Measurements from ENCODE around the gene ANKDD1B. TPM values are rescaled to one million over a fixed set of nuclear protein-coding genes. Genes with fewer than 3 reads are reported as not detected.

ANKDD1B gene
- total RNA-seq, 2 experiments from 2014 or later, result 0.18 TPM; not detected in 1

DNA sequence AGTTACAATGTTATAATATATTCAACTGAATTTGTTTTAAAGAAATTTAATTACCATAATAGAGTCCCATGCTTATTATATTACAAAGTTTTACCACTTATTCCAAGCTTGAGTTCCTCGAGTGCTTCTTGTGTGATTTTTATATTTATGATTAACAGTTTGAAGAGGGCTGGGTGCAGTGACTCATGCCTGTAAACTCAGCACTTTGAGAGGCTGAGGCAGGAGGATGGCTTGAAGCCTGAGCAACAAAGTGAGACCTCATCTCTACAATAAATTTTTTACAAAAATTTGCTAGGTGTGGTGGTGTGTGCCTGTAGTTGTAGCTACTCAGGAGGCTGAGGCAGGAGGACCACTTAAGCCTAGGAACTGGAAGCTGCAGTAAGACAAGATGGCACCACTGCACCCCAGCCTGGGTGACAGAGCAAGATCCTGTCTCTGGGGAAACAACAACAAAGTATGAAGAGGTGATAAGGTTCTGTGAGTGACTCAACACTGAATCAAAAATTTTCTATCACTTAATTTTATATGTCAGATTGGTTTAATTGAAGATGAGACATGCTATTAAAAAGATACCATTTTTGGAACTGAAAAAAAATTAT, 96.8 kb downstream of the ANKDD1B start:
- H3K36me3 Mint-ChIP-seq (ENCODE audit: low read depth), result peaks cover 58% of the 10 kb centered on the region
- ChIA-PET CTCF (no interaction called here), POLR2A (interaction anchor here (1.1 to 2.0 kb wide), 2 partner anchors 9 to 14 kb away, joined by 3 to 8 read pairs; partner anchors contain the start of gene POC5)
- H3K27me3 Mint-ChIP-seq, result no peaks in the 10 kb centered on the region
- no peak overlapping the region for H3K4me3 Mint-ChIP-seq
- H3K9me3 Mint-ChIP-seq, result no peaks in the 10 kb centered on the region
- peaks cover 23% of the 10 kb centered on the region for H3K4me1 Mint-ChIP-seq
- H3K27ac Mint-ChIP-seq, result peak overlapping the region; percentile 34
- DNase-seq, result no peak

- Mint-ChIP-seq H3K9me3 (no peaks in the 10 kb centered on the region), H3K36me3 (ENCODE audit: low read depth) (peaks cover 63% of the 10 kb centered on the region), H3K27me3 (no peaks in the 10 kb centered on the region), H3K27ac (no peak overlapping the region), H3K4me1 (peaks cover 43% of the 10 kb centered on the region), H3K4me3 (no peak overlapping the region)
- ChIA-PET POLR2A (no interaction called here), CTCF (no interaction called here)
- no peak for DNase-seq
Observed at GRCh38 chr5:75710637-75711036, 99.4 kb downstream of the ANKDD1B start.

GRCh38 chr5:75711151-75711550, 99.9 kb downstream of the ANKDD1B start:
- DNase-seq, result no peak
- H3K4me3 Mint-ChIP-seq, result no peak overlapping the region
- POLR2A ChIA-PET, result no interaction called here
- no peaks in the 10 kb centered on the region for H3K9me3 Mint-ChIP-seq
- no peak overlapping the region for H3K27ac Mint-ChIP-seq
- H3K4me1 Mint-ChIP-seq, result peaks cover 47% of the 10 kb centered on the region
- no peaks in the 10 kb centered on the region for H3K27me3 Mint-ChIP-seq
- CTCF ChIA-PET, result interaction anchor here (0.9 kb wide), 1 partner anchor 30 kb away, joined by 3 read pairs; no protein-coding TSS in a partner anchor
- H3K36me3 Mint-ChIP-seq (ENCODE audit: low read depth), result peaks cover 62% of the 10 kb centered on the region

DNA sequence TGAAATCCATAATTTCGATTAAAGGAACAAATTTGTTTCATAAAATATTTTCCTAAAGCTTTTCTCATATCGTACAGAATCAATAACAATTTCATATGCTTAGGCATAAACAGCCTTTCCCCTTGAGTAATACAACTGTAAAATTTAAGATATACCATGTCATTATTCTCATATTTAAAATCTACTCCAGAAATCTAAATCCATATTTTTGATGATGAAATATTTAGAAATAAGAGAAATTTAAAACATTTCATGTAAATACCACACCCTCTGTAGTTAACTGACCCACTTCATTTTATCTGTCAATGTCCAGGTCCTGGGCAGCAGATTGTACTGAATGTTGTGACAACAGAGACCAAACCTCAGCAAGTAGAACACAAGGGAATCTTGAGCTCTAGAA, 100.8 kb downstream of the ANKDD1B start:
- ChIA-PET POLR2A (no interaction called here), CTCF (interaction anchor here (0.9 to 1.0 kb wide), 2 partner anchors 31 to 475 kb away, joined by 3 read pairs; partner anchors contain the start of gene ANKRD31)
- H3K36me3 Mint-ChIP-seq (ENCODE audit: low read depth), result peaks cover 61% of the 10 kb centered on the region
- DNase-seq, result no peak
- H3K9me3 Mint-ChIP-seq, result no peaks in the 10 kb centered on the region
- no peak overlapping the region for H3K4me3 Mint-ChIP-seq
- H3K4me1 Mint-ChIP-seq, result peaks cover 50% of the 10 kb centered on the region
- no peaks in the 10 kb centered on the region for H3K27me3 Mint-ChIP-seq
- no peak overlapping the region for H3K27ac Mint-ChIP-seq

DNA sequence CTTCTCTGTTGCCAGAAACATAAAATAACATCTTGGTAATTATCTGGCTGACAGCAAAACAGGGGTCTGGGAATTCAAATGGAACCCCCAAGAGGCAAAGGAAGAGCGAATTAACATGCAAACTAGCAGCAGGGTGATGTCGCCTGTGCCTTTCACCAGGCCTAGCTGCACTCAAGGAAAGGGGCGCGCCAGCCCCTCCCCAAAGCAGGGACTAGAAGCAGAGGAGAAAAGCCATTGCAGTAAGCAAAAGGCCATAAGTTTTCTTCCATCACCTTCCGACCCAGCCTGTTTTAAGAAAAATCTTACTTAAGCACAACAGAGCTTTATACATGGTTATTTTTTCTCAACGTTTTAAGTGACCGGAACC, 105.4 kb downstream of the ANKDD1B start:
- Mint-ChIP-seq H3K4me1 (peaks cover 37% of the 10 kb centered on the region), H3K4me3 (peak overlapping the region; percentile 95), H3K36me3 (ENCODE audit: low read depth) (peaks cover 36% of the 10 kb centered on the region), H3K27me3 (peaks cover 9% of the 10 kb centered on the region), H3K27ac (peak overlapping the region; percentile 99), H3K9me3 (no peaks in the 10 kb centered on the region)
- DNase-seq, result peak; percentile 26
- CTCF ChIA-PET, result interaction anchor here (1.2 to 1.6 kb wide), 2 partner anchors 380 to 480 kb away, joined by 4 to 6 read pairs; partner anchors contain the start of genes ANKRD31 and HMGCR
- POLR2A ChIA-PET, result interaction anchor here (0.9 to 2.3 kb wide), 24 partner anchors 9 to 995 kb away, joined by 3 to 16 read pairs (median 7); partner anchors contain the start of genes ANKRD31, CERT1, GCNT4 and HMGCR

DNA sequence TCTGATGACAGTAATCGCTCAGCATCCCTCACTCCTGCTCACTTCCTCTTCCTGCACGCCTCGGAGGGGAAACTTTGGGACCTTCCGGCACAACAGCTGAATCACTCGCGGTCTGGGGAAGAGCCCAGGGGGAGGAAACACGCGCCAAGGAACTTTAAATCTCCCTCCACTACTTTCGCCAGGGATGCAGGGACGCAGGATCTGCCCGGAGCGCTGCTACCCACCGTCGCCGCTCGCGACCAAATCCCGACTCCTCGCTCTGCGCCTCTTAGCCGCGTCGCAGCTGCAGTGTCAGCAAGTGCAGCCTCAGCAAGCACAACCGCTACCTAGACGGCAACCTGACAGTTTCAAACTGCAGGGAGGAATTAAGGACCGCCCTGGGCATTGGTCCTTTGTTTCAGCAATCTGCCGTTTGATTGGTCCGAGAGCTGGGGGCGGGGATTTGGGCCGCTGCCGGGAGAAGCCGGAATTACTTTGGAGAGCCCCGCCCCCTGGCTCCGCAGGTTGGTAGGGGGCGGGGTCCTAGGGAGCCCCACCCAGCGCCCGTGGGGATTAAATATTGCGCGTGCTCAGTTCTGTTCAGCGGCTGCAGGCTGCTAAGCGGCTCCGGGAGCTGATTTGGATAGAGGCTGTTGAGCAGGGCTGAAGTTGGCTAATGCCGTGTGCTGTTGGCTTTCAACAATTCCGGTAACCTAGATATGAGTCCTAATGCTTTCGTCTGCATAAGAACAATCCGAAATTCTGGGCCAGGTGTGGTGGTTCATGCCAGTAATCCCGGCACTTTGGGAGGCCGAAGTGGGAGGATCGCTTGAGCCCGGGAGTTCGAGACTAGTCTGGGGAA, 106.0 kb downstream of the ANKDD1B start, which contains the start of gene POC5:
POC5 (minus strand) TSS at position 356 of the 841 bp plus-strand sequence. CDS start 4,500 bp downstream, outside the sequence.
- peaks cover 34% of the 10 kb centered on the region for H3K4me1 Mint-ChIP-seq
- H3K9me3 Mint-ChIP-seq, result no peaks in the 10 kb centered on the region
- POLR2A ChIA-PET, result interaction anchor here (0.7 to 2.3 kb wide), 28 partner anchors 9 to 1021 kb away, joined by 3 to 16 read pairs (median 6); partner anchors contain the start of genes ANKRD31, CERT1, GCNT4 and HMGCR
- CTCF ChIA-PET, result interaction anchor here (1.2 to 1.6 kb wide), 2 partner anchors 380 to 481 kb away, joined by 4 to 6 read pairs; partner anchors contain the start of genes ANKRD31 and HMGCR
- peak within 1 kb of the TSS; percentile 95 for H3K4me3 Mint-ChIP-seq
- H3K27ac Mint-ChIP-seq, result peak within 1 kb of the TSS; percentile 99
- peaks cover 30% of the 10 kb centered on the region for H3K36me3 Mint-ChIP-seq (ENCODE audit: low read depth)
- peaks cover 11% of the 10 kb centered on the region for H3K27me3 Mint-ChIP-seq
- peak; percentile 99 for DNase-seq

DNA sequence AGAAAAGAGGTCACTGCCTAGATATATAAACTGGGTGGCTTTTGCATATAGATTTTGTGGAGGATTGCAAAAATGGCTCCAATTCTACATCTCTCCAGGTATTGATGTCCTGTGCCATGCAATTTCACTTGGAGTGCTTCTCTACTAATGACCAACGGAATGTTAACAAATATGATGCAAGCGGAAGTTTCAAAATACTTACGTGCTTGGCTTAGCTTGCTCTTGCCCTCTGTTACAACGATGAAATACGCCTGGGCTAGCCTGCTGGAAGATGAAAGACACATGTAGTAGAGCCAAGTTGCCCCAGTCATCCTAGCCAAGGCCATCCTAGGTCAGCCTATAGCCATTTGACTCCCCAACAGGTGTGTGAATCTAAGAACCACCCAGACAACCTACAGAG, 109.6 kb downstream of the ANKDD1B start:
- CTCF ChIA-PET, result no interaction called here

More for the DNA sequence above, 109.6 kb downstream of the ANKDD1B start:
- POLR2A ChIA-PET, result no interaction called here
- H3K27ac Mint-ChIP-seq, result no peak overlapping the region
- H3K4me1 Mint-ChIP-seq, result peaks cover 8% of the 10 kb centered on the region
- H3K9me3 Mint-ChIP-seq, result peaks cover 2% of the 10 kb centered on the region
- H3K27me3 Mint-ChIP-seq, result peaks cover 17% of the 10 kb centered on the region
- H3K36me3 Mint-ChIP-seq (ENCODE audit: low read depth), result peaks cover 5% of the 10 kb centered on the region
- DNase-seq, result no peak
- no peak overlapping the region for H3K4me3 Mint-ChIP-seq

Other genes starting within 250 kb of the ANKDD1B start
- 10 to 100 TPM; 36.2 to 39.7 TPM for gene CERT1, start 99.8 kb upstream of the ANKDD1B start, total RNA-seq
- gene POLK, start 99.6 kb upstream of the ANKDD1B start, total RNA-seq, result 10 to 100 TPM; 28.3 to 28.7 TPM
- 10 to 100 TPM; 21.5 TPM for gene POC5, start 106.0 kb downstream of the ANKDD1B start, total RNA-seq